Activated CD4-positive, CD25-positive, alpha-beta regulatory T cell treated with anti-CD3 and anti-CD28 coated beads, Interleukin-2, amount 50 U/mL, for 72 hours (primary cell): ENCODE measurements around the gene ELANE.
"Not testable (repeated sequence)": the region's sequence is repeated elsewhere in the genome, so short reads cannot be mapped to it uniquely, and the experiment has no call there.

ENCODE experiments used
- DNase-seq: peaks from one replicate; pipeline ENCODE4 v3.0.0; 2021

ELANE gene

GRCh38 chr19:843180-843835, 8.8 kb upstream of the ELANE start:
- no peak for DNase-seq

GRCh38 chr19:843836-844545, 8.1 kb upstream of the ELANE start:
- DNase-seq = no peak

- no peak for DNase-seq
Measured at GRCh38 chr19:844546-844971, 7.5 kb upstream of the ELANE start.

- DNase-seq = no peak
Measured at GRCh38 chr19:845707-846521, 6.2 kb upstream of the ELANE start.

- no peak for DNase-seq
Measured at GRCh38 chr19:848386-848921, 3.6 kb upstream of the ELANE start.

GRCh38 chr19:849195-849594, 2.9 kb upstream of the ELANE start:
- DNase-seq = not testable (repeated sequence)

GRCh38 chr19:850221-850978, 1.7 kb upstream of the ELANE start:
- DNase-seq = no peak

GRCh38 chr19:850979-851335, 1.1 kb upstream of the ELANE start:
- DNase-seq = no peak

- DNase-seq = no peak
Measured at GRCh38 chr19:853014-853585, 997 bp downstream of the ELANE start.

GRCh38 chr19:853614-854220, 1.6 kb downstream of the ELANE start:
- not testable (repeated sequence) for DNase-seq

GRCh38 chr19:854549-854948, 2.4 kb downstream of the ELANE start:
- no peak for DNase-seq

- DNase-seq = no peak
Measured at GRCh38 chr19:855142-855541, 3.0 kb downstream of the ELANE start.

GRCh38 chr19:855566-856120, 3.5 kb downstream of the ELANE start:
- DNase-seq = no peak

GRCh38 chr19:858284-858683, 6.2 kb downstream of the ELANE start:
- DNase-seq = no peak

- DNase-seq = no peak
Measured at GRCh38 chr19:858868-859843, 7.1 kb downstream of the ELANE start, which contains the start of gene CFD. CFD (plus strand) TSS chr19:859664; CDS start chr19:859690, 26 bp downstream.

- no peak for DNase-seq
Measured at GRCh38 chr19:861141-861755, 9.1 kb downstream of the ELANE start.

GRCh38 chr19:861756-862580, 9.9 kb downstream of the ELANE start:
- peak; percentile 57 for DNase-seq

- DNase-seq = peak; percentile 81
Measured at GRCh38 chr19:862581-863314, 10.6 kb downstream of the ELANE start.
